T follicular helper cell (primary cell): ENCODE measurements around the gene DHCR24.

Experiments used
- DNase-seq: peaks from one replicate; pipeline ENCODE4 v3.0.0-alpha.2; 2020; ENCODE audit warnings: low read depth

The DHCR24 gene

GRCh38 chr1:54800899-54801759 is 85.9 kb downstream of the DHCR24 start, which contains the start of gene TTC22:
TTC22 (minus strand) TSS chr1:54801323; CDS start chr1:54801163, 160 bp downstream.
- DNase-seq, result peak; percentile 50

GRCh38 chr1:54800041-54800898 is 86.7 kb downstream of the DHCR24 start:
- no peak for DNase-seq
